ENCODE data around the gene ING1.
"Not testable (repeated sequence)": the region's sequence is repeated elsewhere in the genome, so short reads cannot be mapped to it uniquely, and the experiment has no call there.

Gene ING1, protein sequence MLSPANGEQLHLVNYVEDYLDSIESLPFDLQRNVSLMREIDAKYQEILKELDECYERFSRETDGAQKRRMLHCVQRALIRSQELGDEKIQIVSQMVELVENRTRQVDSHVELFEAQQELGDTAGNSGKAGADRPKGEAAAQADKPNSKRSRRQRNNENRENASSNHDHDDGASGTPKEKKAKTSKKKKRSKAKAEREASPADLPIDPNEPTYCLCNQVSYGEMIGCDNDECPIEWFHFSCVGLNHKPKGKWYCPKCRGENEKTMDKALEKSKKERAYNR

DNA sequence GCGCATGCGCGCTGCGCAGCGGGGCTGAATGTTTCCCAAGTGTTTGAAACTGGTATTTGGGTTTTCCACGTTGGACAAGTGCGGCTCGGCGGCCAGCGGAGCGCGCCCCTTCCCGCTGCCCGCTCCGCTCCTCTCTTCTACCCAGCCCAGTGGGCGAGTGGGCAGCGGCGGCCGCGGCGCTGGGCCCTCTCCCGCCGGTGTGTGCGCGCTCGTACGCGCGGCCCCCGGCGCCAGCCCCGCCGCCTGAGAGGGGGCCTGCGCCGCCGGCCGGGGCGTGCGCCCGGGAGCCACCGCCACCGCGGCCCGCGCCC, at the start of gene ING1:
ING1 (plus strand) TSS at position 59 of the 311 bp plus-strand sequence. CDS start 450 bp downstream, outside the sequence.
- DNase-seq (ENCODE audit: low read depth), result no peak

DNA sequence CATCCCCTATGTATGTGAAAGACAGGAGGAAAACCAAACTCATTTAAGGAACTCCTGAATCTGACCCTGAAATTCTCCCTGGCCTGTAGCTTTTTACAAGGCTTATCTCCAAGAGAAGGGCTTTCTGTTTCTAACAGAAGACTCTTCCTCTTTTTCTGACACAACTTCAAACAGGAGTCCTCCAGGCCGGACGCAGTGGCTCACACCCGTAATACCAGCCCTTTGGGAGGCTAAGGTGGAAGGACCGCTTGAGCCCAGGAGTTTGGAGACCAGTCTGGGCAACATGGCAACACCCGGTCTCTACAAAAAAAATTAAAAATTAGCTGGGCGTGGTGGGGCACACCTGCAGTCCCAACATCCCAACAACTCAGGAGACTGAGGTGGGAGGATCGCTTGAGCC, 49.5 kb upstream of the ING1 start:
- DNase-seq (ENCODE audit: low read depth), result no peak

DNA sequence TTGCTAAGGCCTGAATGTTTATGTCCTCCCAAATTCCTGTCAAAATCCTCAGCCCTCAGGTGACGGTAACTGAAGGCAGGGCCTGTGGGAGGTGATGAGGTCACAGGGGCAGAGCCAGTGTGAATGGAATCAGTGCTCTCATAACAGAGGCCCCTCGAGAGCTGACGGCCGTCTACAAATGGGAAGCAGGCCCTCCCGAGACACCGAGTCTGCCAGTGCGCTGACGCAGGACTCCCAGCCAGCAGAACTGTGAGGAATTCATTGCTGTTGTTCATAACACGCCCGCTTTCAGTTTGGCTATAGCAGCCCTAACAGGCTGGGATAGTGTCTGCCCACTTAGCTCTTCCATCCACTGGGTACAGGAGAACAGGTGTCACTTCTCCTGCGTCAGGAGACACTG, 48.8 kb upstream of the ING1 start:
- DNase-seq (ENCODE audit: low read depth), result no peak

DNA sequence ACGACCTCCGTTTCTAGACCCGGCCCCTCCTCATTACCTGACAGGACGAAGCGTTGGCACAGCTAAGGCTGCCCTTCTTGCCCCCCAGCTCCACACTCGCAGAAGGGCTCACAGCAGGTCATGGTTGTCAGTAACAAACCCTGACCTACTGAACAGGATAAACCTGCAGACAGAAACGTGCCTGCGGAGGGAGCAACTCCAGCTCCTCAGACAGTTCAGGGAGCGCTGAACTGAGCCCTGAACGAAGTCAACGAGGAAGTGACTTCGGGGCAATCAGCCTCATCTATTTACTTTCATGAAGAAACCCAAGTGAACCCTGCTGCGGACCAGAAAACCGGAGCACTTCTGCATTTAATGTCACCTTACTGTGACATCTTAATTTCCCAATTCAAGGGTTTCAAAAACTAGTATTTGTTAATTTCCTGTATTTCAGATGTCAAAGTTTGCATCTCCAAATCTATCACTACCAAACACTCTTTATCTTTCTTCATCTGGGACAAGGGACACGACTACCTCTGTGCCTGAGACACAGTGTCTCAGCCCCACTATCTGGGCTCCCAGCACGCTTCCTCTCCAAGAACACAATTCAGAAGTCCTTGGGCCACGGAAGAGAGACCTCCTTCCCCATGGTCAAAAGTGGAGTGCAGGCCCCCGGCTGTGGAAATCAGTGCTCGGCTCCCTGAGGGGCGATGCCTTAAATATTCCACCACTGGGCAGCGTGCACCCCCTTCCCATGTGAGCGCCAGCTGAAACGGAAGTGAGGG, 47.8 kb upstream of the ING1 start:
- no peak for DNase-seq (ENCODE audit: low read depth)

DNA sequence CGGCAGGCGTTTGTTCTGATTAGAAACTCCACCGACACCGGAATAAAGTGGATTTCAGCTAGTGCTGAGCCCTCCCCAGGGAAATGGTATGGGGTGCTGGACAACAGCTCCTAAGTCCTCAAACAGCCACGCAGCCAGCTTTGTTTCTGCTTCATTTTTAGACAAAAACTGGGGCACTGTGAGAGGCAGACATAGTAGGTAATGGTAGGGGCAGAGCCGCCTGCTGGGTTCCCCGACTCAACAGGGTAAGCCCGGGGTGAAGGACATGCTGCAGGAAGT, 47.3 kb upstream of the ING1 start:
- no peak for DNase-seq (ENCODE audit: low read depth)

DNA sequence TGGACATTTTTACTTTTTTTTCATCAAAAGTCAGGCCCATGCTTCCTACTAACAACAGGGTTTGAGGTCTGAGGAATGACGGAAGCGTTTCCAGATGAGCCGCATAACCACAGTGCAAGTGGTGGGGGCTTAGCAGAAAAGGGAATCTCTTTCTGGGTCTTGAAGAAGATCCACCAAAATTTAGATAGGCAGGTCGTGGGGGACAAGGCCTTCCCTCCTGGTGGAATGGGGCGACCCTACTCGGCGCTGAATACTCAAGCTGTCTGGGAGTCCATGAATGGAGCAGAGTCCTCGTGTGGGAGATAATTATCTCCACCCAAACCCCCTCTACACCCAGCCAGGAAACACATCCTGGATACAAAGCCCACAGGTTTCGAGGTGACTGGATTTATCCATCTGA, 44.5 kb upstream of the ING1 start:
- no peak for DNase-seq (ENCODE audit: low read depth)

DNA sequence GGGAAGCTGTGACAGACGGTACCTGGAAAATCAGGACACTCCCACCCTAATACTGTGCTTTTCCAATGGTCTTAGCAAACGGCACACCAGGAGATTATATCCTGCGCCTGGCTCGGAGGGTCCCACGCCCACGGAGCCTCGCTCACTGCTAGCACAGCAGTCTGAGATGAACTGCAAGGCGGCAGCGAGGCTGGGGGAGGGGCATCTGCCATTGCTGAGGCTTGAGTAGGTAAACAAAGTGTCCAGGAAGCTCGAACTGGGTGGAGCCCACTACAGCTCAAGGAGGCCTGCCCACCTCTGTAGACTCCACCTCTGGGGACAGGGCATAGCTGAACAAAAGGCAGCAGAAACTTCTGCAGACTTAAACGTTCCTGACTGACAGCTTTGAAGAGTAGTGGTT, 43.7 kb upstream of the ING1 start:
- not testable (repeated sequence) for DNase-seq (ENCODE audit: low read depth)

DNA sequence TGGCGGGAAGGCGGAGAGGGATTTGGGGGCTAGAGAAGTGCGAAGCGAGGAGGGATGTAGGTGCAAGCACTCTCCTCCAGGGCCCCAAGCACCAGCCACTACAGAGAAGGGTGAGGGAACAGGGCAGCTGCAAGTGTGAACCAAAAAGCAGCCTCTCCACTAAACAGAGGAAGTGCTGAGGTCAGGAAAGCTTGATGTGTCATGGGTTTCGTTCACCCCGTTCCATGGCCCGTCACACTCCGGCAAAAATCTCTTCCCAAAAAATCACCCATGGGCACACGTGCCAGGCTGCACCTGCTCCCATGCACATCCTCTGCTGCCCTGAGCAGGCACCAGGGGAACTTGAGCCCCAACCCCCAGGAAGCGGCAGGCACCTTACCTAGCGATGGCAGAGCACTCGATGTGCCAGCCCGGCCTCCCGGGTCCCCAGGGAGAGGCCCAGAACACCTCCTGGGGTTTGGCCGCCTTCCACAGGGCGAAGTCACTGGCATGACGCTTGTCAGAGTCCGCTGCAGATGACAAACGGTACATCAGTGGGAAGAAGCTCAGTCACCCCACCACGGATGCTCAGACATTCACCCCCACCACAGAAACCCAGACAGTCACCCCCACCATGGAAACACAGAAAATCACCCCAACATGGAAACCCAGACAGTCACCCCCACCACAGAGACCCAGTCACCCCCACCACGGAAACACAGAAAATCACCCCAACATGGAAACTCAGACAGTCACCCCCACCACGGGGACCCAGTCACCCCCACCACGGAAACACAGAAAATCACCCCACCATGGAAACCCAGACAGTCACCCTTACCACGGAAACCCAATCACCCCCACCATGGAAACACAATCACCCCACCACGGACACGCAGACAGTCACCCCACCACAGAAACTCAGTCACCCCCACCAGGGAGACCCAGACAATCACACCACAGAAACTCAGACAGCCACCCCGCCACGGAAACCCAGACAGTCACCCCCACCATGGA, 36.6 kb upstream of the ING1 start:
- DNase-seq (ENCODE audit: low read depth), result no peak

DNA sequence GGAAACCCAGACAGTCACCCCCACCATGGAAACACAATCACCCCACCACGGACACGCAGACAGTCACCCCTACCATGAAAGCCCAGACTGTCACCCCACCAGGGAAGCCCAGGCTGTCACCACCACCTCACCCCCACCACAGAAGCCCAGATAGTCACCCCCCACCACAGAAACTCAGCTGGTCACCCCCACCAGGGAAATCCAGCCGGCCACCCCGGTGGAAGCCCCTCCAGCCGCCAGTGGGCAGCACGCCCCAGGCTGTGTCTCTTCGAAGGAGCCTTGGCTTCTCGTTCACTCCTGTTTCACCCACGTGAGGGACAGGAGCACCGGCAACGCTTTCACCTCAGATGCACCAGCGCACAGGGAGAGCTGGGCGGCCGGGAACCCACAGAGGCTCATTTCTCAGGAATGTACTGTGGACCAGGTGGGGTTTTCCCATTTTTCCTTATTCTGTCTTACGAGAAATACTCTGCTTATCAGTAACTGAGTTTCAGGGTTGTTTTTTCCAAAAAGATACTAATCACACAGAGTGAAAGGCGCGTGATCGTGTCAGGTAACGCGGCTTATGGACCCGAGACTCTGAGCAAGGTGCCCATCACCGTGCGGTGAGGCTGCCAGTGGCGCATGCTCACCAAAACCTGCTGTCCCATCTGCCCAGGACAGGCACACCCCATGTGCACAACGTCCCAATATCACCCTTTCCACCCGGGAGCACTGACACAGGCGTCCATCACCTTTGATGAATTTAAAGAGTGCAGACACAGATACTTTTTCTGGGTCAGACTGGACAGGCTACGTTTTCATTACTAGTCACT, 35.6 kb upstream of the ING1 start:
- DNase-seq (ENCODE audit: low read depth), result no peak

DNA sequence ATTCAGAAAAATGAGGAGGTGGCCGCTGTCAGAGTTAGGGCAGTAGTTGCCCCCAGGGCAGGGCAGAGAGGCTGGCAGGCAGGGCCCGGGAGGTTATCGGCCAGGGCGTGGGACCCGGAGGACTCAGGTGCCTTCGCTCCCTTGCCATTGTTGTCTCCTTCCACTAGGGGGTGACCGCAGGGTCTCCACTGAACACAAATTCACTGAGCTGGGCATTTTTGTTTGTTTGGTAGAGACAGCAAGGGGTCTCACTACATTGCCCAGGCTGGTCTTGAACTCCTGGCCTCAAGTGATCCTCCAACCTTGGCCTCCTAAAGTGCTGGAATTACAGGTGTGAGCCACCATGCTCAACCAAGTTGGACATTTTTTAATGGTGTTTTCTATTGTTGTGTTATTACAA, 32.6 kb upstream of the ING1 start:
- DNase-seq (ENCODE audit: low read depth), result no peak

DNA sequence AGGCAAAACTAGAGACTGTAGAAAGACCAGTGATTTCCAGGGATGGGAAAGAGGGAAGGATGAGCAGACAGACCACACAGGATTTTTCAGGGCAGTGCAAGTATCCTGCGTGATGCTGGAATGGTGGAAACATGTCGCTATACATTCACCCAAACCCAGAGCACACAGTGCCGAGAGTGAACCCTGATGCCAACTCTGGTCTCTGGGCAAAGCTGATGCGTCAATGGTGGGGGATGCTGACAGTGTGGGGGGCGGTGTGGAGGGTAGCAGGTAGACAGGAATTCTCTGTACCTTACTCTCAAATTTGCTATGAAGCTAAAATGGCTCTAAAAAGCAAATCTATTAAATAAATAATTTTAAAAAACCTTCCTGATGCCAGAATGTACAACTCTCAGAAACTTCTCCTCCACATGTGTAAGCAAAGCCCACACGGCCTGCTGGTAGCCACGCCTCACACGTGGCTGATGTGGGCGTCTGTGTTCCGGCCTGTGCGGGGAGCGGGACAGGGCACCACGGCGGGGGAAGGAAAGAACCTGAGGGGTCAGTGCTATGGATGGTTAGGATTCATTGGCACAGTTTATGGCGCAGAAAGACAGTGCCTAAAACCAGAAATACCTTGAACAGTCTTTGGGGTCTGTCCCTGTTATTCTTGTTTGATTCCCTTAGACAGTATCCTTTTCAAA, 31.5 kb upstream of the ING1 start:
- no peak for DNase-seq (ENCODE audit: low read depth)

DNA sequence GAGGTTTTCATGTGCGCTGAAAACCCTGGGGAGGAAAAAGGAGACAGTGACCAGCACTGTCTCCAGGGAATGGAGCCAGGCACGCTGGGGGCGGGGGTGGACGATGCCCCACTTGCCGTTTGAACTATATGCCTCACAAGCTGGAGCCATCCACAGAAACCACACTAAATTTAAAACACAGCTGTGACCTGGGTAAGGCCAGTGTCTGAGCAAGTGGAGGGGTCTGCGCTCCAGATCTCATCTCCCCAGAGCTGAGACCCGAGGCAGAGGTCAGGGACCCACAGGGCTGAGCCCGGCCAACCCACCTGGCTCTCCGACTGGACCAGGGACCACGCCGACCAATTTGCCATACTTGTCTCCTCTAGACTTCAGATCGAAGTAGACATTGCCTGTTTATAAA, 30.8 kb upstream of the ING1 start:
- DNase-seq (ENCODE audit: low read depth), result no peak

DNA sequence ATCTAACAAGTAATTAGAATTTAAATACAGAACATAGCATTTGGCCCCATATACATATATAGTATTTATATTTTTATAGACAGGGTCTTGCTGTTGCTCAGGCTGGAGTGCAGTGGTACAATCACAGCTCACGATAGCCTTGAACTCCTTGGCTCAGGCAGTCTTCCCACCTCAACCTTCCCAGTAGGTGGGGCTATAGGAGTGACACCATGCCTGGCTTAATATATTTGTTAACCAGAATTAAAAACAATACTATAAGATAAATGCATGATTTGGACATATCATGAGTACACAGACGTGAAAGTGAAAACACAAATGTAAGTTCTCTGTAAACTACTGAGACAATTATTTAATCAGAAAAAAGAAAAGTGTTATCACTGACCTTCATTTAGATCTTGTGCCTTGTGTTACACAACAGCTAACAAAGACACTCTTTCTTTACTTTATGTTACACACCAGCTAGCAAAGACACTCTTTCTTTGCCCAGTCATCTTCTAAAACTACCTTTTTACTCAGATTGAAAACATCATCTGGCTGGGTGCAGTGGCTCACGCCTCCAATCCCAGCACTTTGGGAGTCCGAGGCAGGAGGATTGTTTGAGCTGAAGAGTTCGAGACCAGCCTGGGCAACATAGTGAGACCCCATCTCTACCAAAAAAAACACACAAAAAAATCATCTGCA, 30.2 kb upstream of the ING1 start:
- DNase-seq (ENCODE audit: low read depth), result no peak

DNA sequence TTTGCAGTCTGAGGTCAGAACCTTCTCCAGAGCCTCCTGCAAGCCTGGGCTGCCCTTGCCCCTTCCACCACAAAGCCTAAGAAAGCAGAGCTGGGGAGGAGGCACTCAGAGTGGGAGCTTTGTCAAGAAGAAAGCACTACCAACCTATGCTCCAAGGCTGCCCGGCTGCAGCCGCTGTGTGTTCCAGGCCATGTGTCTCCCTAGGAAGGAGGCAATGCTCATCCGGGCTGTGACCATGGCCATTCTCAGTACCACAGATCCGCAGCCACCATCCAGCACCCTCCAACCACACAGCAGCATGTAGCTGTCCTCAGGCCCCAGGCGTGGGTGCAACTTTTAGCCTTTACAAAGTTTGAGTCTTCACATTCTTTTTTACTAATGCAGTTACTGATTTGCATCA, 29.6 kb upstream of the ING1 start:
- no peak for DNase-seq (ENCODE audit: low read depth)

DNA sequence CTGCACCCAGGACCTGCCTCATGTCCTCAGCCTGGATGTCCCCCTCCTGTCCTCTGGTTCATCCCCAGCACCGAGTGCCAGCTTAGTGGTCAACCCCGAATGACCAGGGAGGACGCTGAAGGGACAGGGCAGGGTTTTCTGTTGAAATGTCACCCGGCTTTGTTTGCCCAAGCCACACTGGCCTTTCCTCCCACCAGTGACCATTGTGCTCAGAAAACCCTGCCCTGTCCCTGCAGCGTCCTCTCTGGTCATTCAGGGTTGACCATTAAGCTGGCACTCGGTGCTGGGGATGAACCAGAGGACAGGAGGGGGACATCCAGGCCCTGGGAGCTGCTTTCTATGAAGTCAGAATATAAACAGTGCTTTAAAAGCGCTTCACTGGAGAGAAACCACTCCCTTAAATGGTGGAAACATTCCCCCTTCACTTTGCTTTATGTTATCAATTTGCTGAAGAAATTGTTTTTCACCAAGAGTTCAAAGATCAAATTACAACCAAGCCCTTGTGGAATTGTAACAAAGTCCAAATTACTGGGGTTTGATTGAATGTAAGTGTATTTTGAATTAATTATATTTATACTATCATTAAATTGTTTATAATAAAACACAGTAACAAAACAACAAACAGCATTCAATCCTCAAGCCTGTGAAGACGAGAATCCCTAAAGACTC, 29.0 kb upstream of the ING1 start:
- DNase-seq (ENCODE audit: low read depth), result no peak

DNA sequence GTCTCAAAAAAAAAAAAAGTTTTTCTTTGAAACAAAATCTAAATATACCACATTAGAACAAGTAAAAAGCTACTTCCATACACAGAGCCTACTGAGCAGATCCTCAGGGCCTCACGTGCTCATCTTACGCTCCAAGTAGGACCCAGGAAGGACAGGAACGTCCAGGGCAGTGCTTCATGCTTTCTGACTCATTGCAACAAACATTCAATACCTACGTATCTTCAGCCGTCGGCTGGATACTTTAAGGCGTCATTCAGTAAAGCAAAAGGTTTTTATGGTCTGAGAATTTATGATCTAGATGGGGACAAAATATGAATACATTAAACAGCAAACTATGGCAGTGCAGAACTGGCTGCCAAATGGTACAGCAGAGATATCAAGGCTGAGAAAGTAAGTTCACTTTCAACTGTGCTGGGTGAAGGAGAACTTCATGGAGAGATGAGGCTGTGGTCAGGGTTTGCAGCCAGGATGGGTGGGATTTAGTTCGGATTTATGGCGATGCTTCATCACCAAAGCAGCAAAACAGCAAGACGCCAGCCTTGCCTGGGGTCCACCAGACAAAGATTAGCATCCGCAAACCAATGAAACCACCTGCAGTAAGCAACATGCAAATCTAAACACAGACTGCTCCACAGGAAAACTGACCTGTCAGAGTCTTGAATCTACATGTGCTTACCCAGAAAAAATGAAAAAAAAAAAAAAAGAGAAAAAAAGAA, 28.0 kb upstream of the ING1 start:
- DNase-seq (ENCODE audit: low read depth), result no peak

DNA sequence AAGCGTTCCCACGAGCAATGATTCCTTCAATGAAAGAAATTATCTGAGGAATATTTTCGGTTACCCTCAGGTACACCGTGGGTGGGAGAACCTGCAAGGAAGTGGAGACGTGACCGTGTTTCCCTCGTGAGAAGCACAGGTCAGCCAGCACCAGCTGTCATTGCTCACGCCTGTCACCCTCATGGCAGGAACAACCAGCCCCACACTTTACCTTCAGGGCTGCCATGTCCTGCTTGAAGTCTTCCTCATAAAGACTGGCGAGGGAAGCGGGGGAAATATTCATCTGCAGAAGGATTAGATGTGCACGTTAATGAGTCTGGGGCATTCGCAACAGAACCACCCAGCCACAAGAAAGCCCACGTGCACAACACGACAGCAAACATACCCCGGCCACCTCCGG, 25.8 kb upstream of the ING1 start:
- no peak for DNase-seq (ENCODE audit: low read depth)

DNA sequence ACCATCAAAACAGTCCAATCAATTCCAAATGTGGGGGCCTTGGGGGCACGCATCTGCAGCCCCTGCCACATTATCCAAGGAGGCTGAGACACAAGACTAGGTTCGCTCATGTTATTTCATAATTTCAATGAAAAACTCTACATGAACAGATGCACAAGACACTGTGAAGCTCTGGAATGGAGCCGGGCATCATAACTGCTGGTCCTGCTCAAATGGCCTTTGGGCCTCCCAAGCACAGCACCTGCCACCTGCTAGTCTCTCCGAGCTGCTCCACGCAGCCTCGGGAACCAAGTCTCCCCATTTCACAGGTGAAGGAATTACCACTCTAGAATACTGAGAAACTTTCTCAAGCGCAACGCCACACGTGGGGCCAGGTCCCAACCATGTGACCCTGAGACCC, 24.5 kb upstream of the ING1 start:
- DNase-seq (ENCODE audit: low read depth), result no peak

DNA sequence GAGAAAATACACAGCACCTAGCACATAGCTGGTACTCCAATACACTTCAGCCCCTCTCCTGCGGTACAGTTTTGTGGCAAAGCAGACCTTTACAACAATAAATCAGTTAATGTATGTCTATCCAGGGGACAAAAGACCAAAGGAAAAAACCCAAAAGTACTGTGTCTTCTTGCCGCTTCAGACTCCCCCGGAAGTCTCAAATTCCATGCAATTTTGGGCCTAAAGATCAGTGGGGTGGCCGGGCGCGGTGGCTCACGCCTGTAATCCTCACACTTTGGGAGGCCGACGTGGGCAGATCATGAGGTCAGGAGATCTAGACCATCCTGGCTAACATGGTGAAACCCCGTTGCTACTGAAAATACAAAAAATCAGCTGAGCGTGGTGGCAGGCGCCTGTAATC, 23.8 kb upstream of the ING1 start:
- DNase-seq (ENCODE audit: low read depth), result no peak

DNA sequence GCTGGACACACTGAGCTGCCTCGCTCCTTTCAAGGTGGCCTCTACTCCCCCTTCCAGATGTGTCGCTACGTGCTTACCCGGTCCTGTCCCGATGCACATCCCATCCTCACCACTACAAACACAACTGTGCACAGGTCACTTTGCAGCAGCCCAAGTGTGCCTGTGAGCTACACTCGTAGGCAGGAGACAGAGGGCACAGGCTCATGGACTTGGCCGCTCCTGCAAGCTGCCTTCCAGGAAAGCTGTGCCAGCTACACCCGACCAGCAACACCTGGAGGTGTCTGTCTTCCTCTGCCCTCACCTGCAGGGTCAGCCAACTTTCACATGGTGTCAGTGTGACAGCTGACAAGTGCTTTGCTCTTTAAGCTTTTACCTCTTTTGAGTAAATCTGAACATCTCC, 23.0 kb upstream of the ING1 start:
- DNase-seq (ENCODE audit: low read depth), result no peak

Measured in HS-27A (cell line).